ENCODE data around the gene RPTOR. TPM values are rescaled to one million over a fixed set of nuclear protein-coding genes. Genes with fewer than 3 reads are reported as not detected.

Gene RPTOR
- total and polyA plus RNA-seq, 2 donors (not counting 3 experiments of a cell fraction or from before 2014, with no cell fraction given): 10.7 to 41.8 TPM

GRCh38 chr17:80811181-80812105, 266.8 kb downstream of the RPTOR start:
- Histone ChIP-seq H2AFZ (ENCODE audit: low read depth, low read length) (no peak overlapping the region), H3K27me3 (ENCODE audit: control insufficient read depth in 2 of 2, insufficient read depth in 2 of 2, low read length in 2 of 2) (no peaks in the 10 kb centered on the region), H3K4me3 (replicated peaks in 1 of 3; ENCODE audit: insufficient read depth in 1 of 3, low read depth in 1 of 3, low read length in 3 of 3) (no peak overlapping the region), H3K27ac (ENCODE audit: insufficient read depth, low read depth, low read length) (no peak overlapping the region), H3K36me3 (ENCODE audit: control insufficient read depth in 2 of 2, extremely low read depth in 1 of 2, insufficient read depth in 2 of 2, low read length in 2 of 2) (peaks cover 0 to 3% of the 10 kb centered on the region in 2 experiments), H3K79me2 (ENCODE audit: control insufficient read depth, insufficient read depth, low read length) (no peaks in the 10 kb centered on the region), H3K9me3 (replicated peaks; ENCODE audit: control insufficient read depth, insufficient read depth, low read length) (no peaks in the 10 kb centered on the region), H4K20me1 (replicated peaks; ENCODE audit: control insufficient read depth, extremely low read depth, insufficient read depth, low read length) (no peaks in the 10 kb centered on the region), H3K4me2 (ENCODE audit: insufficient read depth, low read length) (no peak overlapping the region), H3K9ac (replicated peaks; ENCODE audit: extremely low read depth, insufficient read depth, low read length) (no peak overlapping the region), H3K9me1 (replicated peaks; ENCODE audit: control insufficient read depth, extremely low read depth, insufficient read depth, low read length) (no peaks in the 10 kb centered on the region), H3K4me1 (ENCODE audit: control insufficient read depth, extremely low read depth, insufficient read depth, low read length) (no peaks in the 10 kb centered on the region)
- ChIA-PET POLR2A (no interaction called here), CTCF (no interaction called here)
- dilution Hi-C loops (cut with MboI; ENCODE audit: extremely low pct_ligation_motif_present, low sequenced_read_pairs): no loop called here
- no TSS peak for BruUV-seq (replicated peaks)
- DNase-seq (ENCODE audit: low read depth, low spot score): no peak
- intact Hi-C loops (cut with micrococcal nuclease): no loop called here
- TF ChIP-seq MYC (IDR thresholded peaks at IDR 0.05; ENCODE audit: low read depth, low read length) (no peak), EZH2 (IDR thresholded peaks at IDR 0.05; ENCODE audit: borderline replicate concordance, low read depth, low read length, severe bottlenecking) (no peak), GATA2 (IDR thresholded peaks at IDR 0.05; ENCODE audit: insufficient read depth, insufficient read length, low read depth, low read length) (no peak), FOS (IDR thresholded peaks at IDR 0.05; ENCODE audit: borderline replicate concordance, insufficient read depth, low read length) (no peak), POLR2A (IDR thresholded peaks at IDR 0.05; ENCODE audit: low read depth, low read length) (no peak), POLR2AphosphoS5 (IDR thresholded peaks at IDR 0.05; ENCODE audit: insufficient read depth, low read depth, low read length) (no peak), JUN (IDR thresholded peaks at IDR 0.05; ENCODE audit: borderline replicate concordance, insufficient read depth, insufficient read length, low read depth) (no peak), CTCF (IDR thresholded peaks at IDR 0.05; ENCODE audit: extremely low read depth in 1 of 2, insufficient read depth in 1 of 2, low read depth in 1 of 2, low read length in 2 of 2) (no peak), MAX (IDR thresholded peaks at IDR 0.05; ENCODE audit: insufficient read depth, insufficient read length) (no peak)
- FAIRE-seq: no peak

Measured in endothelial cell of umbilical vein (primary cell).